Activated CD8-positive, alpha-beta memory T cell treated with anti-CD3 and anti-CD28 coated beads for 48 hours (primary cell): ENCODE data around the gene MAPK8IP3.

Experiments used
- DNase-seq, 3 experiments: peaks; one replicate each; pipeline ENCODE4 v3.0.0-alpha.2; 2020; ENCODE audit warnings: low read depth in 2 of 3, low spot score in 2 of 3

Gene MAPK8IP3, protein sequence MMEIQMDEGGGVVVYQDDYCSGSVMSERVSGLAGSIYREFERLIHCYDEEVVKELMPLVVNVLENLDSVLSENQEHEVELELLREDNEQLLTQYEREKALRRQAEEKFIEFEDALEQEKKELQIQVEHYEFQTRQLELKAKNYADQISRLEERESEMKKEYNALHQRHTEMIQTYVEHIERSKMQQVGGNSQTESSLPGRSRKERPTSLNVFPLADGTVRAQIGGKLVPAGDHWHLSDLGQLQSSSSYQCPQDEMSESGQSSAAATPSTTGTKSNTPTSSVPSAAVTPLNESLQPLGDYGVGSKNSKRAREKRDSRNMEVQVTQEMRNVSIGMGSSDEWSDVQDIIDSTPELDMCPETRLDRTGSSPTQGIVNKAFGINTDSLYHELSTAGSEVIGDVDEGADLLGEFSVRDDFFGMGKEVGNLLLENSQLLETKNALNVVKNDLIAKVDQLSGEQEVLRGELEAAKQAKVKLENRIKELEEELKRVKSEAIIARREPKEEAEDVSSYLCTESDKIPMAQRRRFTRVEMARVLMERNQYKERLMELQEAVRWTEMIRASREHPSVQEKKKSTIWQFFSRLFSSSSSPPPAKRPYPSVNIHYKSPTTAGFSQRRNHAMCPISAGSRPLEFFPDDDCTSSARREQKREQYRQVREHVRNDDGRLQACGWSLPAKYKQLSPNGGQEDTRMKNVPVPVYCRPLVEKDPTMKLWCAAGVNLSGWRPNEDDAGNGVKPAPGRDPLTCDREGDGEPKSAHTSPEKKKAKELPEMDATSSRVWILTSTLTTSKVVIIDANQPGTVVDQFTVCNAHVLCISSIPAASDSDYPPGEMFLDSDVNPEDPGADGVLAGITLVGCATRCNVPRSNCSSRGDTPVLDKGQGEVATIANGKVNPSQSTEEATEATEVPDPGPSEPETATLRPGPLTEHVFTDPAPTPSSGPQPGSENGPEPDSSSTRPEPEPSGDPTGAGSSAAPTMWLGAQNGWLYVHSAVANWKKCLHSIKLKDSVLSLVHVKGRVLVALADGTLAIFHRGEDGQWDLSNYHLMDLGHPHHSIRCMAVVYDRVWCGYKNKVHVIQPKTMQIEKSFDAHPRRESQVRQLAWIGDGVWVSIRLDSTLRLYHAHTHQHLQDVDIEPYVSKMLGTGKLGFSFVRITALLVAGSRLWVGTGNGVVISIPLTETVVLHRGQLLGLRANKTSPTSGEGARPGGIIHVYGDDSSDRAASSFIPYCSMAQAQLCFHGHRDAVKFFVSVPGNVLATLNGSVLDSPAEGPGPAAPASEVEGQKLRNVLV (N-terminal part only)

GRCh38 chr16:1705688-1706385, at the start of gene MAPK8IP3:
Gene MAPK8IP3, plus strand, starts transcription at chr16:1706195. Its CDS starts 145 bp downstream, at chr16:1706340.
- peak; percentile 96 to 99 (median 97) for DNase-seq

GRCh38 chr16:1656808-1657617, 49.0 kb upstream of the MAPK8IP3 start:
- DNase-seq, result no peak

- DNase-seq, result no peak
These were observed 48.2 kb upstream of the MAPK8IP3 start for GRCh38 chr16:1657841-1658240.

GRCh38 chr16:1659031-1659430, 47.0 kb upstream of the MAPK8IP3 start:
- DNase-seq, result no peak

GRCh38 chr16:1661826-1662225, 44.2 kb upstream of the MAPK8IP3 start:
- DNase-seq, result no peak

DNA sequence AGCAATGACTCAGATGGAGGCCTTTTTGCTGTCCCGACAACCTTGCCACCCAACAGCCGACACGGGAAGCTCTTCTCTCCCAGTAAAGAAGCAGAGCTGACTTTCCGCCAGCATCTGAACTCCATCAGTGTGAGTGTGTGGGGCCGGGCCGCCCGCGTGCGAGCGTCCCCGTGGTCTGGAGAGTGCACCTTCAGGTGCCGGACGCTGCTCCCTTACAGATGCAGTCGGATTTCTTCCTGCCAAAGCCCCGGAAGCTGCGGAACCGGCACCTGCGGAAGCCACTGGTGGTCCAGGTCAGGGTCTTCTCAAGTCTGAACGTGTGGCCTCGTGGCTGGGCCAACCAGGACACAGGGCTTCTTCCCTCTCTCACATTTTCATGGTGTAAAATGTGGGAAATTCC, 43.5 kb upstream of the MAPK8IP3 start:
- no peak for DNase-seq

DNA sequence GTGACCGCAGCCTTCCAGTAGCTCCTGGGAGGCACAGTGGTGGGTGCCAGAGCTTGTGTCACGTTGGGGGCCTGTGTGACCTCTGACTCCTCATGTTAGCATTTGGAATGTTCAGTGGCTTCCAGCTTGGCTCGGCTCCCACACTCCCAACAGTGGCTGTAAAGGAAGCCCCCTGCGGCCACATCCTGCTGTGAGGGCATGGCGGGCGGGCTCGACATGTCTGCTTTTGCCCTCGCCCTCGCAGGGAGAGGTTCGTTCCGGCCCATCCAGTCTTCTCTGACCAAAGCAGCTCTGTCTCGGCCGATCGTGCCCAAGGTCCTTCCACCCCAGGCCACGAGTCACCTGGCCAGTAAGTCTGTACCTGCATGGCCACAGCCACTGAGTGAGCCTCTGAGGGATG, 40.2 kb upstream of the MAPK8IP3 start:
- no peak for DNase-seq

- no peak for DNase-seq
These were observed 39.7 kb upstream of the MAPK8IP3 start for GRCh38 chr16:1666316-1666715.

DNA sequence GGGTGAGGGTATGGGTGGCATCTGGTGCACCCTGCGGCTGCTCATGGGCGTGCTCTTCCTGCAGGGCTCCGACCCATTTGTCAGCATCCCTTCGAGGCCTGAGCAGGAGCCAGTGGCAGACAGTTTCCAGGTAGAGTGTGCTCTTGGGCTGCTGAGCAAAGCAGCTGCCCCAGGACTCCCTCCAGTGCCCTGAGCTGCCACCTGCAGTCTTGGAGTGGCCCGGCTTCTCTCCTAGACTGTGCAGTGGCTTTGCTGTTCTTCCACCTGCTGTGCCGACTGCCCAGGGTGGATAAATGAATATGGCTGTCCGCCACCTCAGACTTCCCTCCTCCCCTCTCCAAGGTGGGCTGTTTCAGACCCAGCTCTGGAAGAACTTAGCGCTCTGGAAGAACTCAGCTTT, 38.7 kb upstream of the MAPK8IP3 start:
- no peak for DNase-seq

DNA sequence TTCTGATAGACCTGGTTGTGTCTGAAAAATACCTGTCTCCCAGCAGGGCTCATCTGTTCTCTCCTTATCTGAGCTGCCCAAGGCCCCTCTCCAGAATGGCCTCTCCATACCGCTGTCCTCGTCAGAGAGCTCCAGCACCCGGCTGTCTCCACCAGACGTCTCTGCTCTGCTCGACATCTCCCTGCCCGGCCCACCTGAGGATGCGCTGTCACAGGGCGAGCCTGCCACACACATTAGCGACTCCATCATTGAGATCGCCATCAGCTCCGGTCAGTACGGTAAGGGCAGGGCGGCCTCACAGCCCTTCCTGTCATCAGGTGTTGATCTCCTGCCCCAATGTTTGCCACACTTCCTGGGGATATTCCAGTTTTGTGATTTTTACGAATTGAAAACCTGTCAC, 38.1 kb upstream of the MAPK8IP3 start:
- DNase-seq, result no peak

GRCh38 chr16:1668612-1669319, 37.2 kb upstream of the MAPK8IP3 start:
- no peak for DNase-seq

GRCh38 chr16:1669698-1670097, 36.3 kb upstream of the MAPK8IP3 start:
- DNase-seq, result no peak

DNA sequence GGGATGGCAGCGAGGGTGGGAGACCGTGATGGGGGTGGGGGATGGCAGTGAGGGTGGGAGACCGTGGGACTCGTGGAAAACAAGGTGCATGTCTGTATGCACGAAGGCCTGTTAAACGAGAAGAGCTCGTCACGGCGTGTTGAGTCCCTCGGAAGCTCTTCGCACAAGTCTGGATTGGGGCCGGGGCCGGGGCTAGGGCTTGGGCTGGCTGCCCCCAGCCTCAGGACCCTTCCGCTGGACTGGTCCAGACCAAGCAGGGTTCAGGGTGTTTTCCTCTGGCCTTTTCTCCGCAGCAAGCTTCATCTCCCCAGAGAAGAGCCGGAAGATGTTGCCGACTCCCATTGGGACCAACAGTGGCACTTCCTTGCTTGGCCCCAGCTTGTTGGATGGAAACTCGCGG, 35.6 kb upstream of the MAPK8IP3 start:
- DNase-seq, result no peak

DNA sequence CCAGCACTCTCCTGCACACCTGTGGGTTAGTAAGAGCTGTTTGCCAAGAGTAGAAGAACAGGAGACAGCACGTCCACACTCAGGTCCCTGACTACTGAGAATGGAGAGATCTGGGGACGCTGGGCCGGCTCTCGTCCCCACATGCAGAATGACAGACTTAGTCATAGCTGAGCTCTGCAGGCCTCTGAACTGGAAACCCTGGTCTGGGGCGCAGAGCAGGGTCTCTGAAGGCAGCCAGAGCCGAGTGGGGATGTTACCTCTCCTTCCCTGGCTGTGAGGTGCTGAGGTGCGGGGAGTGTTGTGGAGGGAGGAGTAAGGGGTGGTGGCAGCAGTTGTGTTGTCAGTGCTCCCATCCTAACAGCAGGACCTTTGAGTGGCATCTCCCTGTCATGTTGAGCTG, 35.1 kb upstream of the MAPK8IP3 start:
- DNase-seq, result no peak

- no peak for DNase-seq
These were observed 32.4 kb upstream of the MAPK8IP3 start for GRCh38 chr16:1673424-1674151.

DNA sequence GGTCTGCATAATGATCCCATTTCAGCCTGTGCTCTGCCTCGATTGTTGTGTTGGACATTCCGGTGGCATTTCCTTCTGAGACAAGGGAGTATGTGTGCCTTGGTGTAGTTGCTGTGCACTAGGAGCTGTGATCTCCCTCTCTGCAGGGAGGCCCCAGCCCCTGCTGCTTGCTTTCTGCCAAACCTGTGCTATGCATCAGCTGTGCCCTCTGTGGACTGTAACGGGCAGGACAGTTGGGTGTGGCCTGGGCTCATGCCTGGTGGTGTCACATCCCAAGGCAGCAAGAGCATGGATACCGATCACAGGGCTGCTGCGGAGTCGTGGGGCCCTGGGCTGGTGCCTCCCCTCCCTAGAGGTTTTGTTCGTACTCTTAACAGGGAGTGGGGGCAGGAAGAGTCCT, 31.7 kb upstream of the MAPK8IP3 start:
- DNase-seq, result no peak

DNA sequence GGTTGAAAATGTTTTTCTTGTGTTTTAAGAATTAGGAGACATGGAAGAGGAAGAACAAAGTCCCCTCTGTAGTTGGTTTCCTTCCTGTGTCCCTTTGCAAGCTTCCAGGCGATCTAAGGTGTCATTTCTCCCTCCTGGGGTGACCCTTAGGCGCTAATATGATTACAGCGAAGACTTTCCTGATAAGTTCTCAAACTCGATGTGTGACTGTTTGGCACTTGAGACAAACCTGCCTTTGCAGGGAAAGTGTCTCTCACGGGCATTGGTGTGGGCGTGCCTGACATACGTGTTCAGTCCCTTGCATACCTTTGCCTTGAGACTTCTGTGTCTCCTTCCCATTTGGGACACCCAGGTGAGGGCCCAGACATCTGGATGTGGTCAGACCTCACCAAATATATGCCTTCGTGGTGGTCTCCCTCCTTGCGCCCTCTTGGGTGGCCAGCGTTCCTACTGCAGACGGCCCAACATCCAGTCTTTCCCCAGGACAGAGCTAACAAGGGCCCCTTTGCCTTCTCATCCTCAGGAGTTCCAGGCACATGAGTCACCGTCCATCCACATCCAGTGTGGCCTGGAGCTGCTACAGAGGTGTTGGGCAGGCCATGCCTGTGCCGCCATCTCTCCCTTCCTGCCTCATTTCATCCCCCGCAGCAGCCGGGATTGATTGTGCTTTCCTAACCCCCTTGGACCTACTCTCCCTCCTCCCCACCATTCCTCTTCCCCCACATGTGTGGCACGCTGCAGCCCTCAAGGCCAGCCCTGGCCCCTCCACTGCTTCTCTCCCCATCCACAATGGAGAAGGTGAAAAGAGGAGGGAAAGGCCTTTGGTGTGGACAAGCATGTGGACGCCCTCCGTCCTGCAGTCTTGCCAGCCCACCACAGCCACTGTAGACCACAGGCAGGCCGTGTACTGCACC, 31.0 kb upstream of the MAPK8IP3 start:
- no peak for DNase-seq

DNA sequence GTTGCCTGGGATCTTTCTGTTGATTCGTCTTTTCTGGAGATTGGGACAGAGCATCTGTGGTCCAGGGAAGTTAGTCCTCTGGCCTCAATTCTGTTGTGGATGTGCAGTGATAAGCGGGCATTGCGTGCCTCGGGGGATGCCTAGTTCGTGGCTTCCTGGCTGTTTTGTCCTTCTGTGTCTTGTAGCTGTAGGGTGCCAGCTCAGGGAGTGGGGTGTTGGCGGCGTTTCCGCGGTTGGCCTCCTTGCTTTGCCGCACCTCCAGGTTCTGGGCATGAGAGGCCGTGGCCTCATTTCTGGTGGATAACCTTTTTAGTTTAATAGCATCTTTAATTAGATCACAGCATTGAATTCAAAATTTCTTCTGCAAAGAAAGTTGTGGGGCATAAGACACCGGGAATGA, 29.3 kb upstream of the MAPK8IP3 start:
- no peak for DNase-seq
